ENCODE data around the gene LGSN.
"Not testable (repeated sequence)": the region's sequence is repeated elsewhere in the genome, so short reads cannot be mapped to it uniquely, and the experiment has no call there.

The LGSN gene

GRCh38 chr6:63246581-63246980 lies 73.2 kb downstream of the LGSN start:
- no peak for DNase-seq (ENCODE audit: low read depth in 2 of 2, low spot score in 1 of 2)

- DNase-seq (ENCODE audit: low read depth in 2 of 2, low spot score in 1 of 2), result no peak
Observed at GRCh38 chr6:63245909-63246308, 73.9 kb downstream of the LGSN start.

- DNase-seq (ENCODE audit: low read depth in 2 of 2, low spot score in 1 of 2), result no peak
Observed at GRCh38 chr6:63245420-63245819, 74.4 kb downstream of the LGSN start.

GRCh38 chr6:63236398-63236817 lies 83.4 kb downstream of the LGSN start:
- DNase-seq (ENCODE audit: low read depth in 2 of 2, low spot score in 1 of 2), result no peak

GRCh38 chr6:63230511-63230910 lies 89.3 kb downstream of the LGSN start:
- not testable (repeated sequence) for DNase-seq (ENCODE audit: low read depth in 2 of 2, low spot score in 1 of 2)

GRCh38 chr6:63230027-63230426 lies 89.8 kb downstream of the LGSN start:
- not testable (repeated sequence) for DNase-seq (ENCODE audit: low read depth in 2 of 2, low spot score in 1 of 2)

GRCh38 chr6:63227928-63228894 lies 91.6 kb downstream of the LGSN start:
- not testable (repeated sequence) for DNase-seq (ENCODE audit: low read depth in 2 of 2, low spot score in 1 of 2)

GRCh38 chr6:63225987-63226386 lies 93.8 kb downstream of the LGSN start:
- DNase-seq (ENCODE audit: low read depth in 2 of 2, low spot score in 1 of 2), result not testable (repeated sequence)

Data from stimulated activated CD8-positive, alpha-beta memory T cell treated with anti-CD3 and anti-CD28 coated beads, Interleukin-4, amount 100 ng/mL, for 4 hours (primary cell).